ENCODE results near the gene UAP1L1. TPM values are rescaled to one million over a fixed set of nuclear protein-coding genes. Genes with fewer than 3 reads are reported as not detected.
"Not testable (repeated sequence)": the region's sequence is repeated elsewhere in the genome, so short reads cannot be mapped to it uniquely, and the experiment has no call there.

The UAP1L1 gene
- total RNA-seq, 1 donor, result 14.8 TPM

GRCh38 chr9:137111788-137112563, 34.7 kb downstream of the UAP1L1 start:
- DNase-seq (ENCODE audit: low read depth in 2 of 3, low spot score in 2 of 3), result no peak

GRCh38 chr9:137112564-137113384, 35.5 kb downstream of the UAP1L1 start:
- no peak for DNase-seq (ENCODE audit: low read depth in 2 of 3, low spot score in 2 of 3)

DNA sequence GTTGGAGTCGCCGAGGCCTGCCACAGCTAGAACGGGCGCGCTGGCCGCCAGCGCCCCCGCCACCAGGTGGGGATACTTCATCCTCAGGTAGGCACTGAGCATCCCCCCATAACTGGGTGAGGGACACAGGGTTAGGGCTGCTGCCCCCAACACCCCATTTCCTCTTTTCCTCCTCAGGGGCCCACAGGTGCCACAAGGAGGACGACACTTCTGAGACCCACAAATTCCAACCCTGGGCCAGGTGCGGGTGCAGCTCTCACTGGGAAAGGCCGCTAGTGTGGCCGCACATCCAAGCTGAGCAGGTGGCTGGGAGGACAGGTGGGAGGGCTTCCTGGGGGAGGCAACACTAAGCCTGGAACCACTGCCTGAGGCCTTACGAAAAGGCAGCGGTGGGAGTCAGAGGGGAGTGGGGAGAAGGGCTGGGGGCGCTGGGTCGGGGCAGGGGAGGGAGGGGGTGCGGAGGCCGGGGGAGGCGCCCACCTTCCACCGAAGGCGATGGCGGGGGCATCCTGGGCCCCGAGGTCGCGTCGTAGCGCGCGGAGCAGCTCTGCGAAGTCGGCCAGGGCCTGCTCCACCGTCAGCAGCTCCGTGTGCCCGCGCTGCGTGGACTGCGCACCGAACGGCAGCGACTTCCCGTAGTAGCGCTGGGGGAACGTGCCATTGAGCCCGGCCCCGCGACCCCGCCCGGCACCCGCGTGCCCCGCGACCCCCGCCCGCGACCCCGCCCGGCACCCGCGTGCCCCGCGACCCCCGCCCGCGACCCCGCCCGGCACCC, 36.3 kb downstream of the UAP1L1 start:
- DNase-seq (ENCODE audit: low read depth in 2 of 3, low spot score in 2 of 3), result no peak

GRCh38 chr9:137114220-137114612, 36.9 kb downstream of the UAP1L1 start:
- no peak for DNase-seq (ENCODE audit: low read depth in 2 of 3, low spot score in 2 of 3)

DNA sequence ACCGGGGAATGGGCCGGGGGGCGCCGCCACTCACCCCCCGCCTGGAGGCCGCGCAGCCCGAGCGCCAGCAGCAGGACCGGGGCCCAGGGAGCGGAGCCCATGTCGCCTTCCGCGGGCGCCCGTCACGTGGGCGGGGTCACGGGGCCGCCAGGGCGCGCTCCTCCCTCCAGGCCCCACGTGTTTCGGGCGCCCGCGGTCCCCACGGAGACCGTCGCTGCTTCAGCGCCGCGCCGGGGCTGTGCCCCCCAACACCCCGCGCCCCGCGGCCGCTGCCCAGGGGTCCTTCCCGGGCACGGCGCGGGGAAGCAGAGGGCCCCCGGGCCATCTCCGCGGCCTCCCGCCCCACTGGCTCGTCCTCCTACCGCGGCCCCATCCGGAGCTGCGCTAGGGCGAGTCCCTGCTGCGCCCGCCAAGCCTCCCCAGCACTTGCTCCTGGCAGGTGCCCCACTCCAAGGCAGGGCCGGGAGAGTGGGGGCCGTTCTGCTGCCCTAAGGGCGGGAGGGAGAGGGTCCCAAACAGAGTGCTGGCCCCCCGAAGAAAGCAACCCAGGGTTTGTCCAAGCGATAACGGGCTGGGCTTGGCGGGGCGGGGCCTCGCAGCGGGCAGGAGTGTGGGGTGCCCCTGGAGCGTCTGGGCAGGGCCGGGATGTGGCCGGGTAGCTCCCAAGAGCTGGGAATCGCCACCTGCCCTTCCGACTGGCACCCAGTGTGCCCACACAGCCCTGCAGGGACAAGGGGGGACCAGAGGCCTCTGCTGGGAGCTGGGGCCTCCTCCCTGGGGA, 37.5 kb downstream of the UAP1L1 start, which contains the start of gene DPP7:
DPP7 (minus strand) TSS at position 121 of the 781 bp plus-strand sequence; CDS start at position 101, 20 bp downstream.
- peak; percentile 64 to 68 (median 67) for DNase-seq (ENCODE audit: low read depth in 2 of 3, low spot score in 2 of 3)

DNA sequence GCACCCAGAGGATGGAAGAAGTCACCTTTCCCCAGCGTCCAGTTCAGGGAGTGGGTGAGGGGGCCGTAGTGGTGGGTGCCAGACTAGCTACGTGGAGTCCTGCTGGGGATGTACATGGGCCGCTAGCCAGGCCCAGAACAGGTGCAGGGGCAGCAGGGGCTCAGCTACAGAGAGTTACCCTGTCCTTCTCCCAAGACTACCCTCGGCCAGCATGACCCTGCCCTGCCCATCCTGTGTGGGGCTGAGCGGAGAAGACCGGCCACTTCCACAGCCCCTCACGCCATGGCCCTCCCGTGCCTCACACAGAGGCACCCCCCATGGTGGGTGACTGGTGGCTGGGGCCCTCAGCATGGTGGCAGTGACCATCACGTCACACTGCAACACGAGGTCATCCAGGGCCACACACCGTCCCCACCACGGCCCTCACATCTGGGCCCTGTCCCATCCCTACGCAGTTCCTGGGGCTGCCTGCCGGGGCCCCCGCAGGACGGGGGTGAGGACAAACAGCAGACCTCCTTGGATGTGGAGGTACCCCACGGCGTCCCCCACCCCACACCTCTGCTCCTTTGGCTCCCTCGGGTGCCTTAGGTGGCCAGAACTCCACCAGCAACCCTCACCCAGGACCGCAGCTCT, 38.2 kb downstream of the UAP1L1 start:
- DNase-seq (ENCODE audit: low read depth in 2 of 3, low spot score in 2 of 3), result no peak

GRCh38 chr9:137116027-137116507, 38.8 kb downstream of the UAP1L1 start:
- DNase-seq (ENCODE audit: low read depth in 2 of 3, low spot score in 2 of 3), result no peak

DNA sequence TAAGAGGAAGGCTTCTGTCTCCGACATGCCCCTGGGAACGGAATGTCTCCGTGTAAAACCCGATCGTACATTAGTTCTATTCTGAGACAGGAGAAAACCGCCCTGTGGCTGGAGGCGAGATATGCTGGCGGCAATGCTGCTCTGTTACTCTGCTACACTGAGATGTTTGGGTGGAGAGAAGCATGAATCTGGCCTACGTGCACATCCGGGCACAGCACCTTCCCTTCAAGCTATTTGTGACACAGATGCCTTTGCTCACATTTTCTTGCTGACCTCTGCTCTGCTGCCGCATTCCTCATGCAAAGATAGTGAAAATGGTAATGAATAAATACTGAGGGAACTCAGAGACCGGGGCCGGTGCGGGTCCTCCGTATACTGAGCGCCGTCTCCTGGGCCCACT, 39.4 kb downstream of the UAP1L1 start:
- no peak for DNase-seq (ENCODE audit: low read depth in 2 of 3, low spot score in 2 of 3)

- no peak for DNase-seq (ENCODE audit: low read depth in 2 of 3, low spot score in 2 of 3)
These were observed 40.0 kb downstream of the UAP1L1 start for GRCh38 chr9:137117269-137117731.

DNA sequence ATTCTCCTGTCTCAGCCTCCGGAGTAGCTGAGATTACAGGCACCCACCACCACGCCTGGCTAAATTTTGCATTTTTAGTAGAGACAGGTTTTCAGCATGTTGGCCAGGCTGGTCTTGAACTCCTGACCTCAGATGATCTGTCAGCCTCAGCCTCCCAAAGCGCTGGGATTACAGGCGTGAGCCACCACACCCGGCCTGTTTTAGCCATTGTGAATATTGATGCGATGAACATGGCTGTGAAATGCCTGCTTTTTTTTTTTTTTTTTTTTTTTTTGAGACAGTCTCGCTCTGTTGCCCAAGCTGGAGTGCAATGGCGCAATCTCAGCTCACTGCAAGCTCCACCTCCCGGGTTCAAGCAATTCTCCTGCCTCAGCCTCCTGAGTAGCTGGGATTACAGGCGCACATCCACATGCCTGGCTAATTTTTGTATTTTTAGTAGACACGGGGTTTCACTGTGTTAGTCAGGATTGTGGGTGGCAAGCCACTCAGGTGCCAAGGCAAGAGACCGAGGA, 40.8 kb downstream of the UAP1L1 start:
- DNase-seq (ENCODE audit: low read depth in 2 of 3, low spot score in 2 of 3), result not testable (repeated sequence)

- not testable (repeated sequence) for DNase-seq (ENCODE audit: low read depth in 2 of 3, low spot score in 2 of 3)
These were observed 44.8 kb downstream of the UAP1L1 start for GRCh38 chr9:137121927-137122795.

- not testable (repeated sequence) for DNase-seq (ENCODE audit: low read depth in 2 of 3, low spot score in 2 of 3)
These were observed 45.6 kb downstream of the UAP1L1 start for GRCh38 chr9:137122796-137123467.

DNA sequence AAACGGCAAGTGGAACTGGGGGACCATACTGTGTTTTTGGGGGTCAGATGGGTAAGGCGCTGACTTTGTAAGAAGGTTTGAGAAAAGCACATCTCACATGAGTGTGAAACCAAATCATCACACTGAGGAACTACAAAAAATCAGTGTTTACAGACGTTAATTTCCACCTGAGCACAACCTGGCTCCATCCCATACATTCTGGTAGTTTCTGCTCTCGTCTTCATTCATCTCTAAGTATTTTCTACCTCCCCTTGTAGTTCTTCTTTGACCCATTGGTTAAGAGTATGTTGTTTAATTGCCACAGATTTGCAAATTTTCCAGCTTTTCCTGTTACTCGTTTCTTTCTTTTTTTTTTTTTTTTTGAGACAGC, 46.1 kb downstream of the UAP1L1 start:
- DNase-seq (ENCODE audit: low read depth in 2 of 3, low spot score in 2 of 3), result no peak

- not testable (repeated sequence) for DNase-seq (ENCODE audit: low read depth in 2 of 3, low spot score in 2 of 3)
These were observed 46.7 kb downstream of the UAP1L1 start for GRCh38 chr9:137123952-137124462.

- no peak for DNase-seq (ENCODE audit: low read depth in 2 of 3, low spot score in 2 of 3)
These were observed 49.5 kb downstream of the UAP1L1 start for GRCh38 chr9:137126786-137127185.

- peak in 2 of 3 donors; percentile 66 to 72 for DNase-seq (ENCODE audit: low read depth in 2 of 3, low spot score in 2 of 3)
These were observed 50.2 kb downstream of the UAP1L1 start for GRCh38 chr9:137127301-137128157.
